B cell (primary cell): Measurements from ENCODE around the gene EIPR1. TPM values are rescaled to one million over a fixed set of nuclear protein-coding genes. Genes with fewer than 3 reads are reported as not detected.

Source experiments
- ATAC-seq: fragments of 200-7000 bp; cut with Tn5 transposase; one replicate; pipeline ENCODE4 v1.10.0; 2021; ENCODE audit warnings: low read depth, mild to moderate bottlenecking, moderate number of reproducible peaks, moderate library complexity
- CTCF ChIA-PET: fragments of 350-600 bp; sonication (Branson Sonifier 250); formaldehyde crosslinking; loops from one replicate; lab custom pipeline; 2021; ENCODE audit warnings: antibody characterized with exemption, inconsistent platforms; lab: Charles Lee
- POLR2A ChIA-PET: fragments of 350-600 bp; sonication (Branson Sonifier 250); formaldehyde crosslinking; loops from one replicate; lab custom pipeline; 2021; ENCODE audit warnings: antibody characterized with exemption; lab: Charles Lee
- DNase-seq: peaks from one replicate; pipeline ENCODE4 v3.0.0; 2013
- H2AFZ ChIP-seq: 2 replicates; pipeline ENCODE4 v1.6.1; 2012; ENCODE audit warnings: mild to moderate bottlenecking, low read depth, low read length; ENCODE audit not compliant: insufficient read depth, poor library complexity, severe bottlenecking
- H3K27ac ChIP-seq, 2 donors: 1 replicate in 1 of 2; 2 replicates in 1 of 2; pipeline ENCODE4 v1.5.1; 2012 to 2013; ENCODE audit warnings: low read length in 2 of 2, mild to moderate bottlenecking in 2 of 2, moderate library complexity in 1 of 2
- H3K27me3 ChIP-seq, 4 experiments: fragments of 200-600 bp in 1 of 4; sonication (generic) in 1 of 4; replicated peaks in 1 of 4; 1 replicate in 2 of 4; 2 replicates in 2 of 4; pipeline versions ENCODE4 v1.6.1 to v1.7.0; 2013 to 2016; ENCODE audit warnings: low read length in 3 of 4, mild to moderate bottlenecking in 2 of 4, mixed read lengths in 1 of 4, moderate library complexity in 1 of 4; ENCODE audit not compliant: insufficient read depth in 4 of 4, control insufficient read depth in 3 of 4; ENCODE audit errors: control extremely low read depth in 1 of 4
- H3K36me3 ChIP-seq, 2 experiments: replicated peaks in 1 of 2; 1 replicate in 1 of 2; 2 replicates in 1 of 2; pipeline versions ENCODE4 v1.6.1 to v1.7.1; 2013; ENCODE audit warnings: low read length in 1 of 2; ENCODE audit not compliant: insufficient read depth in 2 of 2, control insufficient read depth in 1 of 2; ENCODE audit errors: control extremely low read depth in 1 of 2, extremely low read depth in 1 of 2
- H3K4me1 ChIP-seq, 2 donors: fragments of 200-600 bp in 1 of 2; sonication (generic) in 1 of 2; 1 replicate in 1 of 2; 2 replicates in 1 of 2; pipeline versions ENCODE4 v1.5.1 to v1.6.1; 2013 to 2017; ENCODE audit warnings: low read length in 2 of 2; ENCODE audit not compliant: control insufficient read depth in 2 of 2, insufficient read depth in 2 of 2
- H3K4me2 ChIP-seq: replicated peaks from 2 replicates; pipeline ENCODE3; 2012; ENCODE audit warnings: mild to moderate bottlenecking, low read depth, low read length; ENCODE audit not compliant: poor library complexity, severe bottlenecking
- H3K4me3 ChIP-seq, 5 experiments: fragments of 200-600 bp in 1 of 5; sonication (generic) in 1 of 5; 1 replicate in 3 of 5; 2 replicates in 2 of 5; pipeline versions ENCODE4 v1.5.1 to v1.7.0; 2011 to 2016; ENCODE audit warnings: low read length in 4 of 5, mild to moderate bottlenecking in 4 of 5, low read depth in 2 of 5, control low read depth in 1 of 5, moderate library complexity in 1 of 5; ENCODE audit not compliant: insufficient read depth in 1 of 5; ENCODE audit errors: control extremely low read depth in 1 of 5, extremely low read depth in 1 of 5
- H3K79me2 ChIP-seq: fragments of 200-600 bp; sonication (generic); one replicate; pipeline ENCODE4 v1.6.0; 2016; ENCODE audit warnings: low read length; ENCODE audit not compliant: control insufficient read depth, insufficient read depth
- H3K9ac ChIP-seq: fragments of 200-600 bp; sonication (generic); 2 replicates; pipeline ENCODE4 v1.6.1; 2017; ENCODE audit warnings: mild to moderate bottlenecking, low read length, moderate library complexity
- H3K9me3 ChIP-seq, 3 donors: one replicate each; pipeline versions ENCODE4 v1.6.1 to v1.7.1; 2013; ENCODE audit warnings: low read length in 2 of 3; ENCODE audit not compliant: control insufficient read depth in 2 of 3, insufficient read depth in 1 of 3; ENCODE audit errors: control extremely low read depth in 1 of 3
- H4K20me1 ChIP-seq: 2 replicates; pipeline ENCODE4 v1.6.0; 2012; ENCODE audit warnings: mild to moderate bottlenecking, low read length; ENCODE audit not compliant: insufficient read depth, control insufficient read depth, poor library complexity, severe bottlenecking
- H3K27ac Mint-ChIP-seq: one replicate; pipeline ENCODE4 v1.8.0; 2021; ENCODE audit warnings: mixed read lengths
- H3K27me3 Mint-ChIP-seq: one replicate; pipeline ENCODE4 v1.8.0; 2021; ENCODE audit warnings: mixed read lengths
- H3K4me1 Mint-ChIP-seq: one replicate; pipeline ENCODE4 v1.8.0; 2021; ENCODE audit warnings: mixed read lengths
- H3K4me3 Mint-ChIP-seq: one replicate; pipeline ENCODE4 v1.8.0; 2021; ENCODE audit warnings: mixed read lengths
- H3K9me3 Mint-ChIP-seq: one replicate; pipeline ENCODE4 v1.8.0; 2022; ENCODE audit warnings: mixed read lengths; ENCODE audit not compliant: insufficient read depth
- CTCF ChIP-seq: fragments of 200-600 bp; IDR thresholded peaks from one replicate; pipeline ENCODE4 v1.8.0; 2022; ENCODE audit warnings: antibody characterized with exemption, mild to moderate bottlenecking
- EZH2 ChIP-seq: IDR thresholded peaks from 2 replicates; pipeline ENCODE4 v1.6.1; 2012; ENCODE audit warnings: borderline replicate concordance, low read depth, mild to moderate bottlenecking, moderate library complexity, low read length; ENCODE audit not compliant: insufficient read depth, poor library complexity, severe bottlenecking
- WGBS: methylation state at CpG from one replicate; pipeline ENCODE4 v1.1.5; 2013; ENCODE audit warnings: missing lambda C conversion rate; ENCODE audit not compliant: insufficient coverage; 5-methylcytosine and 5-hydroxymethylcytosine counted together
- intact Hi-C: fragments of 100-400 bp; cut with micrococcal nuclease; formaldehyde crosslinking; loops from one replicate; pipeline ENCODE4 v1.10.0; 2022
- polyA plus RNA-seq: library from polyadenylated mRNA; depleted of rRNA; stranded (reverse); fragments of >200 nt; gene quantifications from 2 replicates; pipeline ENCODE4 v1.2.3, GENCODE V29; 2012
- total RNA-seq, 2 donors: library from RNA; stranded (reverse); fragments of 120-200 nt in 1 of 2; gene quantifications; 1 replicate in 1 of 2; 2 replicates in 1 of 2; pipeline versions ENCODE4 v1.2.3 to v1.2.4, GENCODE V29; 2013 to 2022

EIPR1 gene
- total and polyA plus RNA-seq, 2 donors (not counting 1 experiment from before 2014, with no cell fraction given): 31.8 to 37.0 TPM

- Histone ChIP-seq H3K27ac (no peak overlapping the region), H3K79me2 (peaks cover 17% of the 10 kb centered on the region), H3K27me3 (no peaks in the 10 kb centered on the region), H3K36me3 (no peaks in the 10 kb centered on the region), H3K9ac (no peak overlapping the region), H2AFZ (no peak overlapping the region), H4K20me1 (peaks cover 15% of the 10 kb centered on the region), H3K4me3 (no peak overlapping the region), H3K4me1 (no peaks in the 10 kb centered on the region), H3K9me3 (peaks cover 0 to 28% (median 0%) of the 10 kb centered on the region in 3 donors), H3K4me2 (no peak overlapping the region)
- Mint-ChIP-seq H3K27me3 (no peaks in the 10 kb centered on the region), H3K4me1 (no peaks in the 10 kb centered on the region), H3K9me3 (peaks cover 3% of the 10 kb centered on the region), H3K4me3 (no peak overlapping the region), H3K27ac (no peak overlapping the region)
- CTCF ChIA-PET: no interaction called here
- POLR2A ChIA-PET: no interaction called here
- DNase-seq: no peak
- no peak for ATAC-seq
- TF ChIP-seq CTCF: no peak
- TF ChIP-seq EZH2: no peak
- 97% methylated on average over 6 of the region's 9 CpGs for WGBS
- intact Hi-C loops: no loop called here
Observed at GRCh38 chr2:3291113-3291512, 86.5 kb downstream of the EIPR1 start.

DNA sequence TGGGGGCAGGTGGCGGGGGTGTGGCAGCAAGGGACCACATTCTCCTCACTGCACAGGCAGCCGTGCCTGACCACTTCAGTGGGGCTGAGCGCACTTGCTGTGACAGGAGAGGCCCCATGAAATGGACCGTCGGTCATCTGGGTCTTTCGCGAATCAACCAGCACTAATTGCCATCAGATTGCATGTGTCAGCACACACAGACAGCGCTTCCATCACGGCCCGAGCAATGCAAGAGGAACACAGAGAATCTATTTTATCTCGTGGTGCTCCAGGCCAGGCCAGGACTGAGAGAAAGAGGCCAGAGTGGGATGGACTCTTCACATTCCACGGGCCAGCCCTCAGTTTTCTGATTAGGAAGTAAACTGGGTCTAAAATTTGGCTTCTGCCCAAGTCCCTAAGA, 87.0 kb downstream of the EIPR1 start:
- WGBS: 59% methylated on average over 12 of the region's 12 CpGs

More for the DNA sequence above, 87.0 kb downstream of the EIPR1 start:
- Mint-ChIP-seq H3K4me3 (no peak overlapping the region), H3K9me3 (peaks cover 3% of the 10 kb centered on the region), H3K4me1 (no peaks in the 10 kb centered on the region), H3K27me3 (no peaks in the 10 kb centered on the region), H3K27ac (no peak overlapping the region)
- Histone ChIP-seq H3K4me3 (no peak overlapping the region), H3K4me1 (no peaks in the 10 kb centered on the region), H4K20me1 (peaks cover 15% of the 10 kb centered on the region), H3K27me3 (no peaks in the 10 kb centered on the region), H3K9ac (no peak overlapping the region), H3K4me2 (no peak overlapping the region), H3K27ac (no peak overlapping the region), H2AFZ (no peak overlapping the region), H3K79me2 (peaks cover 17% of the 10 kb centered on the region), H3K36me3 (no peaks in the 10 kb centered on the region), H3K9me3 (peaks cover 0 to 28% (median 0%) of the 10 kb centered on the region in 3 donors)
- no peak for ATAC-seq
- TF ChIP-seq EZH2 (no peak), CTCF (no peak)
- ChIA-PET POLR2A (no interaction called here), CTCF (no interaction called here)
- DNase-seq: no peak
- intact Hi-C loops: no loop called here
